H1 (cell line): ENCODE data around the gene RPS6KA4. TPM values are rescaled to one million over a fixed set of nuclear protein-coding genes. Genes with fewer than 3 reads are reported as not detected.

Experiments
- CTCF ChIA-PET: fragments of 300-600 bp; sonication (Branson Sonifier 250); formaldehyde crosslinking; loops from one replicate; lab custom pipeline; 2021; ENCODE audit not compliant: partially characterized antibody; lab: Charles Lee
- POLR2A ChIA-PET: fragments of 300-600 bp; sonication (Branson Sonifier 250); formaldehyde crosslinking; loops from one replicate; lab custom pipeline; 2021; ENCODE audit warnings: inconsistent platforms; ENCODE audit not compliant: partially characterized antibody; lab: Charles Lee
- DNase-seq, 2 experiments: peaks; one replicate each; pipeline versions ENCODE4 v3.0.0 to v3.0.0-alpha.2; 2010 to 2022; ENCODE audit warnings: low spot score in 2 of 2, low read depth in 1 of 2, mixed read lengths in 1 of 2
- FAIRE-seq: peaks from 2 replicates; lab custom pipeline; 2011; peaks lifted over from hg19 to GRCh38; lab: Jason Lieb, UNC
- H2AFZ ChIP-seq: 2 replicates; pipeline ENCODE4 v1.8.1; 2012; ENCODE audit warnings: low read length, inconsistent platforms
- H2AK5ac ChIP-seq: 2 replicates; pipeline ENCODE4 v1.6.1; 2013; ENCODE audit warnings: low read depth, low read length
- H2BK120ac ChIP-seq: replicated peaks from 2 replicates; pipeline ENCODE3; 2013; ENCODE audit warnings: low read depth, low read length, inconsistent platforms
- H2BK12ac ChIP-seq: 2 replicates; pipeline ENCODE4 v1.6.1; 2013; ENCODE audit warnings: low read depth, low read length
- H2BK15ac ChIP-seq: 2 replicates; pipeline ENCODE4 v1.6.1; 2013; ENCODE audit warnings: low read length
- H2BK20ac ChIP-seq: 2 replicates; pipeline ENCODE4 v1.6.1; 2013; ENCODE audit warnings: low read length
- H2BK5ac ChIP-seq: 2 replicates; pipeline ENCODE4 v1.6.1; 2013; ENCODE audit warnings: low read depth, low read length
- H3K14ac ChIP-seq: 2 replicates; pipeline ENCODE4 v1.6.1; 2013; ENCODE audit warnings: inconsistent platforms; ENCODE audit not compliant: insufficient read length
- H3K18ac ChIP-seq: 2 replicates; pipeline ENCODE4 v1.6.1; 2013; ENCODE audit warnings: low read length; ENCODE audit errors: extremely low read depth
- H3K23ac ChIP-seq: 2 replicates; pipeline ENCODE4 v1.6.1; 2013; ENCODE audit warnings: inconsistent platforms; ENCODE audit not compliant: insufficient read length
- H3K23me2 ChIP-seq: 2 replicates; pipeline ENCODE4 v1.6.1; 2013; ENCODE audit warnings: low read depth, low read length
- H3K27ac ChIP-seq: 2 replicates; pipeline ENCODE4 v1.6.1; 2011; ENCODE audit warnings: low read depth, low read length, inconsistent platforms
- H3K27me3 ChIP-seq, 4 experiments: replicated peaks in 1 of 4; 1 replicate in 1 of 4; 2 replicates in 3 of 4; pipeline versions ENCODE4 v1.6.1 to v1.8.1; 2011 to 2013; ENCODE audit warnings: low read length in 3 of 4, mild to moderate bottlenecking in 3 of 4, inconsistent platforms in 2 of 4, mixed read lengths in 2 of 4, moderate library complexity in 1 of 4; ENCODE audit not compliant: control insufficient read depth in 3 of 4, insufficient read depth in 3 of 4; ENCODE audit errors: extremely low read depth in 1 of 4
- H3K36me3 ChIP-seq, 4 experiments: 2 replicates each; pipeline versions ENCODE4 v1.6.1 to v1.8.1; 2011 to 2013; ENCODE audit warnings: mild to moderate bottlenecking in 4 of 4, low read length in 3 of 4, moderate library complexity in 2 of 4, control low read depth in 1 of 4, inconsistent platforms in 1 of 4; ENCODE audit not compliant: insufficient read depth in 4 of 4, control insufficient read depth in 2 of 4
- H3K4ac ChIP-seq: replicated peaks from 2 replicates; pipeline ENCODE3; 2013; ENCODE audit warnings: low read length, low read depth, mixed read lengths, inconsistent platforms; ENCODE audit not compliant: insufficient read length
- H3K4me1 ChIP-seq, 4 experiments: replicated peaks in 1 of 4; 1 replicate in 1 of 4; 2 replicates in 3 of 4; pipeline versions ENCODE4 v1.6.1 to v1.8.1; 2011 to 2013; ENCODE audit warnings: low read length in 3 of 4, inconsistent platforms in 2 of 4, mixed read lengths in 1 of 4; ENCODE audit not compliant: insufficient read depth in 4 of 4, control insufficient read depth in 3 of 4
- H3K4me2 ChIP-seq, 2 experiments: 2 replicates each; pipeline versions ENCODE4 v1.6.1 to v1.8.1; 2011 to 2013; ENCODE audit warnings: low read depth in 2 of 2, low read length in 2 of 2, control low read depth in 1 of 2, inconsistent platforms in 1 of 2, mild to moderate bottlenecking in 1 of 2; ENCODE audit not compliant: insufficient read depth in 1 of 2
- H3K4me3 ChIP-seq, 4 experiments: fragments of 200-600, 300-600 bp in 1 of 4; sonication (generic), shearing (Covaris generic), sonication (Bioruptor Twin) in 1 of 4; 2 replicates each; pipeline versions ENCODE4 v1.5.1 to v1.8.1; 2011 to 2016; ENCODE audit warnings: low read length in 4 of 4, low read depth in 3 of 4, control low read depth in 2 of 4, inconsistent platforms in 2 of 4, mild to moderate bottlenecking in 2 of 4, mixed read lengths in 1 of 4, moderate library complexity in 1 of 4; ENCODE audit not compliant: insufficient read depth in 2 of 4; ENCODE audit errors: extremely low read depth in 1 of 4
- H3K56ac ChIP-seq: replicated peaks from 2 replicates; pipeline ENCODE3; 2013; ENCODE audit warnings: low read depth, mild to moderate bottlenecking, mixed read lengths, low read length, inconsistent platforms; ENCODE audit not compliant: insufficient read length
- H3K79me1 ChIP-seq: 2 replicates; pipeline ENCODE4 v1.6.1; 2013; ENCODE audit warnings: low read depth, low read length, control low read depth
- H3K79me2 ChIP-seq, 2 experiments: 2 replicates each; pipeline versions ENCODE4 v1.6.1 to v1.8.1; 2012 to 2013; ENCODE audit warnings: low read length in 2 of 2, mild to moderate bottlenecking in 2 of 2, inconsistent platforms in 1 of 2; ENCODE audit not compliant: insufficient read depth in 2 of 2, control insufficient read depth in 1 of 2
- H3K9ac ChIP-seq, 4 experiments: replicated peaks in 1 of 4; 1 replicate in 1 of 4; 2 replicates in 3 of 4; pipeline versions ENCODE4 v1.6.1 to v1.8.1; 2011 to 2013; ENCODE audit warnings: low read depth in 3 of 4, low read length in 3 of 4, control low read depth in 2 of 4, mild to moderate bottlenecking in 2 of 4, moderate library complexity in 2 of 4, inconsistent platforms in 1 of 4; ENCODE audit errors: extremely low read depth in 1 of 4
- H3K9me3 ChIP-seq, 2 experiments: 2 replicates each; pipeline versions ENCODE4 v1.6.1 to v1.8.1; 2012 to 2013; ENCODE audit warnings: mild to moderate bottlenecking in 2 of 2, moderate library complexity in 2 of 2, control low read depth in 1 of 2, inconsistent platforms in 1 of 2, low read depth in 1 of 2, low read length in 1 of 2, mixed read lengths in 1 of 2; ENCODE audit not compliant: insufficient read depth in 2 of 2
- H4K20me1 ChIP-seq, 2 experiments: replicated peaks in 1 of 2; 2 replicates each; pipeline versions ENCODE3 to v1.8.1; 2011 to 2013; ENCODE audit warnings: inconsistent platforms in 2 of 2, low read length in 2 of 2, mild to moderate bottlenecking in 1 of 2; ENCODE audit not compliant: insufficient read depth in 2 of 2, control insufficient read depth in 1 of 2
- H4K5ac ChIP-seq: 2 replicates; pipeline ENCODE4 v1.6.1; 2013; ENCODE audit warnings: low read length, low read depth, mixed read lengths, inconsistent platforms; ENCODE audit not compliant: insufficient read length
- H4K8ac ChIP-seq: 2 replicates; pipeline ENCODE4 v1.8.0; 2013; ENCODE audit warnings: mild to moderate bottlenecking, moderate library complexity, low read length, inconsistent platforms; ENCODE audit not compliant: insufficient read depth; ENCODE audit errors: extremely low read depth
- H4K91ac ChIP-seq: replicated peaks from 2 replicates; pipeline ENCODE3; 2013; ENCODE audit warnings: low read length, mixed read lengths, inconsistent platforms; ENCODE audit not compliant: insufficient read length
- BACH1 ChIP-seq: IDR thresholded peaks from 2 replicates; pipeline ENCODE4 v1.6.1; 2012; ENCODE audit warnings: low read length, improper control_type of control experiment
- BRCA1 ChIP-seq: IDR thresholded peaks from 2 replicates; pipeline ENCODE4 v1.6.1; 2012; ENCODE audit warnings: low read depth, low read length, improper control_type of control experiment
- GABPA ChIP-seq: IDR thresholded peaks from 2 replicates; pipeline ENCODE4 v1.6.1; 2011; ENCODE audit warnings: mild to moderate bottlenecking, low read length, moderate library complexity, borderline replicate concordance; ENCODE audit not compliant: insufficient read depth
- RFX5 ChIP-seq: IDR thresholded peaks from 2 replicates; pipeline ENCODE4 v1.6.1; 2011; ENCODE audit warnings: low read depth, low read length, improper control_type of control experiment, borderline replicate concordance
- SIX5 ChIP-seq: IDR thresholded peaks from 2 replicates; pipeline ENCODE4 v1.6.1; 2011; ENCODE audit warnings: mild to moderate bottlenecking, low read depth, low read length
- SP4 ChIP-seq: IDR thresholded peaks from 2 replicates; pipeline ENCODE4 v1.6.1; 2012; ENCODE audit warnings: low read length, inconsistent platforms
- SUZ12 ChIP-seq: fragments of 200-600 bp; sonication (generic); IDR thresholded peaks from 2 replicates; pipeline ENCODE4 v1.6.1; 2012; ENCODE audit warnings: mild to moderate bottlenecking, inconsistent platforms, low read length, moderate library complexity, mixed read lengths
- TAF7 ChIP-seq: optimal IDR thresholded peaks from 2 replicates; pipeline ENCODE3; 2011; ENCODE audit warnings: low read depth, mild to moderate bottlenecking, inconsistent platforms, low read length, moderate library complexity, borderline replicate concordance
- USF2 ChIP-seq: IDR thresholded peaks from 2 replicates; pipeline ENCODE4 v1.6.1; 2011; ENCODE audit warnings: low read length, improper control_type of control experiment
- YY1 ChIP-seq: IDR thresholded peaks from 2 replicates; pipeline ENCODE4 v1.6.1; 2011; ENCODE audit warnings: low read depth, mild to moderate bottlenecking, low read length
- WGBS, 2 experiments: shearing (Covaris generic) in 1 of 2; methylation state at CpG; one replicate each; pipeline versions ENCODE4 v1.1.6 to v1.1.7; 2013 to 2015; ENCODE audit warnings: low lambda C conversion rate in 2 of 2, mixed read lengths in 2 of 2, inconsistent platforms in 1 of 2, low coverage in 1 of 2, missing lambda C conversion rate in 1 of 2; ENCODE audit not compliant: insufficient replicate concordance in 2 of 2, insufficient coverage in 1 of 2, insufficient read length in 1 of 2; ENCODE audit errors: extremely low coverage in 1 of 2, missing lambda C conversion rate in 1 of 2; 5-methylcytosine and 5-hydroxymethylcytosine counted together
- polyA plus RNA-seq, 7 experiments: library from polyadenylated mRNA; depleted of rRNA in 3 of 7; stranded (reverse) in 5 of 7; unstranded in 2 of 7; fragments of >200 nt in 5 of 7; fragments of 200-250 nt in 2 of 7; gene quantifications; 1 replicate in 5 of 7; 2 replicates in 1 of 7; 4 replicates in 1 of 7; pipeline versions ENCODE4 v1.2.1 to v1.2.3, GENCODE V29; 2011 to 2013; ENCODE audit warnings: missing spikeins in 2 of 7, mixed read lengths in 2 of 7
- total RNA-seq: library from RNA; stranded (reverse); fragmentation: NEBNext Ultra II Directional; extraction: Animal tissue kit (Norgen Biotek cat#: 25700); gene quantifications from 2 replicates; pipeline ENCODE4 v1.2.1, GENCODE V29; 2021
- TF ChIP-seq, protein P1 (sequence below): IDR thresholded peaks from 2 replicates; pipeline ENCODE4 v1.6.1; 2012; ENCODE audit warnings: low read length, inconsistent platforms

RPS6KA4 gene
- total and polyA plus RNA-seq, 2 of the 8 experiments (the other 6 are each of a cell fraction or from before 2014, with no cell fraction given), result 8.2 to 12.6 TPM

- Histone ChIP-seq H2BK120ac (no peak overlapping the region), H3K9me3 (no peaks in the 10 kb centered on the region; a peak in 1 of 4 replicates), H2BK5ac (no peak overlapping the region), H3K4me1 (no peaks in the 10 kb centered on the region; a peak in 2 of 7 replicates), H2AFZ (no peak overlapping the region), H2BK12ac (peak overlapping the region; percentile 64; the same call in 1 of the 2 replicates), H4K20me1 (no peaks in the 10 kb centered on the region), H3K27me3 (no peaks in the 10 kb centered on the region; a peak in 1 of 7 replicates), H3K23me2 (peaks cover 7% of the 10 kb centered on the region; the same call in 1 of the 2 replicates), H2BK15ac (peak overlapping the region; percentile 37; the same call in 1 of the 2 replicates), H3K18ac (no peak overlapping the region), H3K36me3 (peaks cover 0 to 3% (median 0%) of the 10 kb centered on the region in 4 experiments; a peak in 1 of 8 replicates), H3K79me2 (no peaks in the 10 kb centered on the region), H4K8ac (no peak overlapping the region), H3K9ac (no peak overlapping the region), H3K4me2 (no peak overlapping the region), H3K56ac (no peak overlapping the region), H4K5ac (no peak overlapping the region), H3K4ac (no peak overlapping the region), H4K91ac (no peak overlapping the region), H3K4me3 (no peak overlapping the region), H3K14ac (no peak overlapping the region), H2AK5ac (peak overlapping the region; percentile 94), H2BK20ac (no peak overlapping the region), H3K79me1 (no peaks in the 10 kb centered on the region), H3K23ac (no peak overlapping the region), H3K27ac (no peak overlapping the region)
- WGBS, 2 experiments, result 89% methylated on average over 15 of the region's 15 CpGs; no CpG with 5 or more reads in 1 of the 2 experiments
- POLR2A ChIA-PET, result interaction anchor here (0.6 to 1.6 kb wide), 2 partner anchors 13 to 22 kb away, joined by 4 read pairs; no protein-coding TSS in a partner anchor
- CTCF ChIA-PET, result interaction anchor here (1.3 to 2.3 kb wide), 6 partner anchors 9 to 270 kb away, joined by 3 to 5 read pairs (median 4); no protein-coding TSS in a partner anchor
- DNase-seq (no peak), FAIRE-seq (no peak)
- TF ChIP-seq RFX5 (no peak), YY1 (no peak), SUZ12 (no peak), SIX5 (no peak), USF2 (no peak), GABPA (no peak), TAF7 (no peak), BACH1 (no peak), BRCA1 (no peak), SP4 (no peak)
- TF ChIP-seq, protein P1, sequence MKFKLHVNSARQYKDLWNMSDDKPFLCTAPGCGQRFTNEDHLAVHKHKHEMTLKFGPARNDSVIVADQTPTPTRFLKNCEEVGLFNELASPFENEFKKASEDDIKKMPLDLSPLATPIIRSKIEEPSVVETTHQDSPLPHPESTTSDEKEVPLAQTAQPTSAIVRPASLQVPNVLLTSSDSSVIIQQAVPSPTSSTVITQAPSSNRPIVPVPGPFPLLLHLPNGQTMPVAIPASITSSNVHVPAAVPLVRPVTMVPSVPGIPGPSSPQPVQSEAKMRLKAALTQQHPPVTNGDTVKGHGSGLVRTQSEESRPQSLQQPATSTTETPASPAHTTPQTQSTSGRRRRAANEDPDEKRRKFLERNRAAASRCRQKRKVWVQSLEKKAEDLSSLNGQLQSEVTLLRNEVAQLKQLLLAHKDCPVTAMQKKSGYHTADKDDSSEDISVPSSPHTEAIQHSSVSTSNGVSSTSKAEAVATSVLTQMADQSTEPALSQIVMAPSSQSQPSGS, result no peak
Observed at GRCh38 chr11:64379160-64379559, 20.2 kb downstream of the RPS6KA4 start.
